H9 (cell line): ENCODE measurements around the gene CABLES1. TPM values are rescaled to one million over a fixed set of nuclear protein-coding genes. Genes with fewer than 3 reads are reported as not detected.

ENCODE experiments used
- DNase-seq: peaks from one replicate; pipeline ENCODE4 v3.0.0-alpha.2; 2017
- H2AFZ ChIP-seq: one replicate; pipeline ENCODE4 v1.6.1; 2013; ENCODE audit warnings: mild to moderate bottlenecking, low read length, control low read depth, moderate library complexity
- H2AK5ac ChIP-seq: 2 replicates; pipeline ENCODE4 v1.6.1; 2013; ENCODE audit warnings: low read length, control low read depth, mixed read lengths; ENCODE audit not compliant: insufficient read length
- H2BK120ac ChIP-seq: one replicate; pipeline ENCODE4 v1.6.1; 2013; ENCODE audit warnings: low read depth, mild to moderate bottlenecking, low read length, control low read depth, inconsistent platforms; ENCODE audit not compliant: poor library complexity, severe bottlenecking
- H2BK12ac ChIP-seq: 2 replicates; pipeline ENCODE4 v1.6.1; 2013; ENCODE audit warnings: low read length, control low read depth, mixed read lengths, low read depth; ENCODE audit not compliant: insufficient read length
- H2BK15ac ChIP-seq: 2 replicates; pipeline ENCODE4 v1.6.1; 2013; ENCODE audit warnings: low read depth, low read length, control low read depth
- H2BK20ac ChIP-seq: one replicate; pipeline ENCODE4 v1.6.1; 2013; ENCODE audit warnings: low read depth, mild to moderate bottlenecking, low read length, control low read depth, inconsistent platforms; ENCODE audit not compliant: poor library complexity, severe bottlenecking
- H2BK5ac ChIP-seq: 2 replicates; pipeline ENCODE4 v1.6.1; 2013; ENCODE audit warnings: low read length, control low read depth, mixed read lengths; ENCODE audit not compliant: insufficient read length
- H3K14ac ChIP-seq: 2 replicates; pipeline ENCODE4 v1.6.1; 2013; ENCODE audit warnings: low read length, control low read depth; ENCODE audit not compliant: insufficient read depth
- H3K18ac ChIP-seq: 2 replicates; pipeline ENCODE4 v1.6.1; 2013; ENCODE audit warnings: low read depth, mild to moderate bottlenecking, mixed read lengths, low read length, control low read depth; ENCODE audit not compliant: insufficient read length
- H3K23ac ChIP-seq: 2 replicates; pipeline ENCODE4 v1.6.1; 2013; ENCODE audit warnings: low read length, control low read depth, mixed read lengths, low read depth; ENCODE audit not compliant: insufficient read length
- H3K23me2 ChIP-seq: 2 replicates; pipeline ENCODE4 v1.6.1; 2013; ENCODE audit warnings: low read depth, mild to moderate bottlenecking, mixed read lengths, low read length, control low read depth; ENCODE audit not compliant: insufficient read length, poor library complexity, severe bottlenecking
- H3K27ac ChIP-seq: 2 replicates; pipeline ENCODE4 v1.5.1; 2013; ENCODE audit warnings: low read length, control low read depth, mixed read lengths, low read depth; ENCODE audit not compliant: insufficient read length
- H3K27me3 ChIP-seq: 2 replicates; pipeline ENCODE4 v1.6.1; 2013; ENCODE audit warnings: low read length, control low read depth, inconsistent platforms; ENCODE audit not compliant: insufficient read depth
- H3K4ac ChIP-seq: 2 replicates; pipeline ENCODE4 v1.6.1; 2013; ENCODE audit warnings: low read depth, mild to moderate bottlenecking, control low read depth, inconsistent platforms, low read length, moderate library complexity
- H3K4me1 ChIP-seq: 2 replicates; pipeline ENCODE4 v1.6.1; 2013; ENCODE audit warnings: low read length, control low read depth, inconsistent platforms; ENCODE audit not compliant: insufficient read depth
- H3K4me2 ChIP-seq: 2 replicates; pipeline ENCODE4 v1.6.1; 2013; ENCODE audit warnings: low read length, control low read depth, mixed read lengths; ENCODE audit not compliant: insufficient read length, insufficient read depth
- H3K56ac ChIP-seq: 2 replicates; pipeline ENCODE4 v1.6.1; 2013; ENCODE audit warnings: low read depth, mild to moderate bottlenecking, mixed read lengths, low read length, control low read depth; ENCODE audit not compliant: insufficient read length
- H3K79me1 ChIP-seq: 2 replicates; pipeline ENCODE4 v1.6.1; 2013; ENCODE audit warnings: low read depth, mild to moderate bottlenecking, moderate library complexity, low read length, control low read depth, inconsistent platforms; ENCODE audit not compliant: insufficient read depth, poor library complexity, severe bottlenecking
- H3K79me2 ChIP-seq: 2 replicates; pipeline ENCODE4 v1.6.1; 2013; ENCODE audit warnings: low read length, control low read depth, inconsistent platforms; ENCODE audit not compliant: insufficient read depth
- H3K9ac ChIP-seq: 2 replicates; pipeline ENCODE4 v1.6.1; 2013; ENCODE audit warnings: low read length, control low read depth, mixed read lengths; ENCODE audit not compliant: insufficient read length; ENCODE audit errors: extremely low read depth
- H3K9me3 ChIP-seq: one replicate; pipeline ENCODE4 v1.6.1; 2013; ENCODE audit warnings: low read depth, low read length, inconsistent platforms; ENCODE audit not compliant: control insufficient read depth
- H3T11ph ChIP-seq: one replicate; pipeline ENCODE4 v1.6.1; 2013; ENCODE audit warnings: mild to moderate bottlenecking, low read length, control low read depth, inconsistent platforms
- H4K20me1 ChIP-seq: one replicate; pipeline ENCODE4 v1.6.1; 2013; ENCODE audit not compliant: control insufficient read depth, insufficient read length, insufficient read depth
- H4K5ac ChIP-seq: 2 replicates; pipeline ENCODE4 v1.6.1; 2013; ENCODE audit warnings: low read depth, mild to moderate bottlenecking, mixed read lengths, low read length, control low read depth; ENCODE audit not compliant: insufficient read length
- H4K8ac ChIP-seq: replicated peaks from 2 replicates; pipeline ENCODE4 v1.6.1; 2013; ENCODE audit warnings: low read length, control low read depth, mixed read lengths, low read depth; ENCODE audit not compliant: insufficient read length
- H4K91ac ChIP-seq: 2 replicates; pipeline ENCODE4 v1.6.1; 2013; ENCODE audit warnings: low read depth, mild to moderate bottlenecking, moderate library complexity, mixed read lengths, low read length, control low read depth; ENCODE audit not compliant: insufficient read length
- H3K27ac Mint-ChIP-seq, 3 experiments: 2 replicates in 2 of 3; 3 replicates in 1 of 3; pipeline ENCODE4 v1.8.0; 2020 to 2021; ENCODE audit warnings: mixed read lengths in 3 of 3, mild to moderate bottlenecking in 1 of 3, moderate library complexity in 1 of 3
- H3K27me3 Mint-ChIP-seq: 2 replicates; pipeline ENCODE4 v1.8.0; 2021; ENCODE audit warnings: low read depth, mild to moderate bottlenecking, moderate library complexity, mixed read lengths
- H3K36me3 Mint-ChIP-seq, 3 experiments: 2 replicates in 2 of 3; 3 replicates in 1 of 3; pipeline ENCODE4 v1.8.0; 2020 to 2021; ENCODE audit warnings: low read depth in 3 of 3, mixed read lengths in 3 of 3; ENCODE audit not compliant: insufficient read depth in 1 of 3
- H3K4me1 Mint-ChIP-seq, 2 experiments: 2 replicates each; pipeline ENCODE4 v1.8.0; 2020; ENCODE audit warnings: mixed read lengths in 2 of 2
- H3K4me3 Mint-ChIP-seq, 2 experiments: 2 replicates in 1 of 2; 3 replicates in 1 of 2; pipeline ENCODE4 v1.8.0; 2020 to 2021; ENCODE audit warnings: mild to moderate bottlenecking in 2 of 2, mixed read lengths in 2 of 2, moderate library complexity in 1 of 2
- H3K9me3 Mint-ChIP-seq, 2 experiments: 2 replicates in 1 of 2; 3 replicates in 1 of 2; pipeline ENCODE4 v1.8.0; 2020; ENCODE audit warnings: mild to moderate bottlenecking in 2 of 2, mixed read lengths in 2 of 2, moderate library complexity in 1 of 2
- WGBS: extraction: QIAGEN DNeasy Blood & Tissue Kit; methylation state at CpG from one replicate; pipeline ENCODE4 v1.1.7; 2013; ENCODE audit warnings: missing lambda C conversion rate, low lambda C conversion rate, mixed read lengths; ENCODE audit not compliant: insufficient read length; ENCODE audit errors: extremely low coverage; 5-methylcytosine and 5-hydroxymethylcytosine counted together
- total RNA-seq: library from RNA; stranded (reverse); gene quantifications from 2 replicates; pipeline ENCODE4 v1.2.1, GENCODE V29; 2021
- TF ChIP-seq, protein P1 (sequence below): fragments of 200-600 bp; sonication (generic); conservative IDR thresholded peaks from 3 replicates; pipeline ENCODE4 v1.8.0; 2021; ENCODE audit warnings: antibody characterized with exemption, mild to moderate bottlenecking

Gene CABLES1
- total RNA-seq, 1 experiment from 2014 or later: 27.1 TPM

DNA sequence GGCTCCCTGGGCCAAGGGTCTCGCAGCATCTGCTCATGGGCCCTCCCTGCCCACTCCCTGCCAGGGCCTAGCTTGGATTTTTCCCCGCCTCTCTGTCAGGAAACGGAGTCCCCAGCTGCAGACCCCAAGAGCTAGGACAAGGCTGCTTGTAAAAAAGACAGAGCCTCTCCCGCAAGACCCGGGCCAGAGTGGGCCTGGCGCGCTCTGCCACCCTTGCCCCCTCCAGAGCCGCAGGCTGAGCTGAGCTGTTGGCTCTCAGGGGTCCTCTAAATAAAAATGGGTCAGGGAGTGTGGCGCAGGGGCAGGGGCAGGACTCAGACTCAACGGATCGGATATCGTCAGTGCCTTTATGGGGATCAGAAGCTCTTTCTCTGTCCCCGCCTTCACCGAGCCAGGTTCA is 112.6 kb downstream of the CABLES1 start:
- Histone ChIP-seq H3K9ac (no peak overlapping the region), H3K23ac (no peak overlapping the region), H3K4ac (no peak overlapping the region), H2BK15ac (no peak overlapping the region), H3K23me2 (no peaks in the 10 kb centered on the region), H3T11ph (no peak overlapping the region), H3K27ac (no peak overlapping the region), H2BK20ac (no peak overlapping the region), H3K79me1 (no peaks in the 10 kb centered on the region), H3K9me3 (no peaks in the 10 kb centered on the region), H2BK5ac (no peak overlapping the region), H3K4me1 (no peaks in the 10 kb centered on the region), H2BK12ac (no peak overlapping the region), H4K91ac (no peak overlapping the region), H4K20me1 (no peaks in the 10 kb centered on the region), H3K4me2 (no peak overlapping the region), H2AK5ac (no peak overlapping the region), H4K8ac (no peak overlapping the region), H3K56ac (no peak overlapping the region), H3K27me3 (no peaks in the 10 kb centered on the region), H3K14ac (no peak overlapping the region), H2AFZ (no peak overlapping the region), H4K5ac (no peak overlapping the region), H2BK120ac (no peak overlapping the region), H3K18ac (no peak overlapping the region), H3K79me2 (no peaks in the 10 kb centered on the region)
- TF ChIP-seq, protein P1, sequence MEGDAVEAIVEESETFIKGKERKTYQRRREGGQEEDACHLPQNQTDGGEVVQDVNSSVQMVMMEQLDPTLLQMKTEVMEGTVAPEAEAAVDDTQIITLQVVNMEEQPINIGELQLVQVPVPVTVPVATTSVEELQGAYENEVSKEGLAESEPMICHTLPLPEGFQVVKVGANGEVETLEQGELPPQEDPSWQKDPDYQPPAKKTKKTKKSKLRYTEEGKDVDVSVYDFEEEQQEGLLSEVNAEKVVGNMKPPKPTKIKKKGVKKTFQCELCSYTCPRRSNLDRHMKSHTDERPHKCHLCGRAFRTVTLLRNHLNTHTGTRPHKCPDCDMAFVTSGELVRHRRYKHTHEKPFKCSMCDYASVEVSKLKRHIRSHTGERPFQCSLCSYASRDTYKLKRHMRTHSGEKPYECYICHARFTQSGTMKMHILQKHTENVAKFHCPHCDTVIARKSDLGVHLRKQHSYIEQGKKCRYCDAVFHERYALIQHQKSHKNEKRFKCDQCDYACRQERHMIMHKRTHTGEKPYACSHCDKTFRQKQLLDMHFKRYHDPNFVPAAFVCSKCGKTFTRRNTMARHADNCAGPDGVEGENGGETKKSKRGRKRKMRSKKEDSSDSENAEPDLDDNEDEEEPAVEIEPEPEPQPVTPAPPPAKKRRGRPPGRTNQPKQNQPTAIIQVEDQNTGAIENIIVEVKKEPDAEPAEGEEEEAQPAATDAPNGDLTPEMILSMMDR: no peak
- Mint-ChIP-seq H3K4me1 (peaks cover 24 to 25% of the 10 kb centered on the region in 2 experiments), H3K27ac (peak overlapping the region in 1 of 3 experiments; percentile 64; a peak in 2 of 7 replicates), H3K9me3 (peaks cover 13 to 15% of the 10 kb centered on the region in 2 experiments), H3K4me3 (no peak overlapping the region), H3K36me3 (peaks cover 41 to 76% (median 62%) of the 10 kb centered on the region in 3 experiments), H3K27me3 (no peaks in the 10 kb centered on the region; the same call in 1 of the 2 replicates)
- DNase-seq: no peak
- no CpG with 5 or more reads among the region's 14 CpGs for WGBS
